GM12873 (cell line): ENCODE results near the gene PFDN5.
A peak's percentile ranks its signal among the peaks of the same experiment; 100 is the strongest.

Source experiments
- CTCF ChIP-seq: IDR thresholded peaks from 2 replicates; pipeline ENCODE4 v1.5.1; 2012; ENCODE audit warnings: low read depth, mild to moderate bottlenecking, moderate library complexity, low read length, control low read depth; ENCODE audit not compliant: insufficient read depth; ENCODE audit errors: missing control alignments

The PFDN5 gene

GRCh38 chr12:53340398-53340797 lies 45.1 kb downstream of the PFDN5 start:
- no peak for TF ChIP-seq CTCF

GRCh38 chr12:53343449-53343848 lies 48.1 kb downstream of the PFDN5 start:
- no peak for TF ChIP-seq CTCF

GRCh38 chr12:53343969-53344368 lies 48.6 kb downstream of the PFDN5 start:
- TF ChIP-seq CTCF = no peak

GRCh38 chr12:53344487-53344823 lies 49.1 kb downstream of the PFDN5 start:
- TF ChIP-seq CTCF = no peak

- TF ChIP-seq CTCF = peak; percentile 78
These were observed 49.6 kb downstream of the PFDN5 start for GRCh38 chr12:53344824-53345485.

- TF ChIP-seq CTCF = no peak
These were observed 50.3 kb downstream of the PFDN5 start for GRCh38 chr12:53345486-53346188.

- no peak for TF ChIP-seq CTCF
These were observed 51.1 kb downstream of the PFDN5 start for GRCh38 chr12:53346491-53346890.
